HG02642 (cell line): Measurements from ENCODE around the gene SP8.
"Not testable (repeated sequence)": the region's sequence is repeated elsewhere in the genome, so short reads cannot be mapped to it uniquely, and the experiment has no call there.

ENCODE experiments used
- ATAC-seq: cut with Tn5 transposase; IDR thresholded peaks from one replicate; pipeline ENCODE4 v1.9.1; 2021; ENCODE audit warnings: mild to moderate bottlenecking; ENCODE audit not compliant: unreplicated experiment, poor library complexity

The SP8 gene

GRCh38 chr7:20786779-20787659, at the start of gene SP8:
TSS of gene SP8 (minus strand) at chr7:20786886. CDS start at chr7:20786798, 88 bp downstream.
- no peak for ATAC-seq

GRCh38 chr7:20836424-20836823, 49.7 kb upstream of the SP8 start:
- ATAC-seq = peak; percentile 72

GRCh38 chr7:20835111-20835750, 48.5 kb upstream of the SP8 start:
- no peak for ATAC-seq

- no peak for ATAC-seq
Measured at GRCh38 chr7:20834656-20835055, 48.0 kb upstream of the SP8 start.

GRCh38 chr7:20831956-20832355, 45.3 kb upstream of the SP8 start:
- ATAC-seq = no peak

GRCh38 chr7:20831451-20831850, 44.8 kb upstream of the SP8 start:
- ATAC-seq = no peak

GRCh38 chr7:20828947-20829346, 42.3 kb upstream of the SP8 start:
- ATAC-seq = no peak

- ATAC-seq = no peak
Measured at GRCh38 chr7:20827172-20827571, 40.5 kb upstream of the SP8 start.

GRCh38 chr7:20826243-20826642, 39.6 kb upstream of the SP8 start:
- no peak for ATAC-seq

- ATAC-seq = no peak
Measured at GRCh38 chr7:20825555-20825954, 38.9 kb upstream of the SP8 start.

- ATAC-seq = not testable (repeated sequence)
Measured at GRCh38 chr7:20821390-20821789, 34.7 kb upstream of the SP8 start.

GRCh38 chr7:20816372-20816959, 29.8 kb upstream of the SP8 start:
- no peak for ATAC-seq

- ATAC-seq = no peak
Measured at GRCh38 chr7:20804345-20804744, 17.7 kb upstream of the SP8 start.

- no peak for ATAC-seq
Measured at GRCh38 chr7:20799566-20800366, 13.1 kb upstream of the SP8 start.

- ATAC-seq = peak; percentile 0
Measured at GRCh38 chr7:20798694-20799121, 12.0 kb upstream of the SP8 start.

- ATAC-seq = peak; percentile 93
Measured at GRCh38 chr7:20798081-20798693, 11.5 kb upstream of the SP8 start.

GRCh38 chr7:20797462-20798080, 10.9 kb upstream of the SP8 start:
- peak; percentile 66 for ATAC-seq

GRCh38 chr7:20797042-20797461, 10.4 kb upstream of the SP8 start:
- ATAC-seq = no peak

- no peak for ATAC-seq
Measured at GRCh38 chr7:20796500-20796899, 9.8 kb upstream of the SP8 start.

GRCh38 chr7:20795881-20796280, 9.2 kb upstream of the SP8 start:
- ATAC-seq = no peak
